Activated CD4-positive, alpha-beta T cell treated with anti-CD3 and anti-CD28 coated beads, Interleukin-2, amount 50 U/mL, for 16 hours (primary cell): ENCODE measurements around the gene FAM53A.
"Not testable (repeated sequence)": the region's sequence is repeated elsewhere in the genome, so short reads cannot be mapped to it uniquely, and the experiment has no call there.

Source experiments
- DNase-seq: peaks from one replicate; pipeline ENCODE4 v3.0.0-alpha.2; 2020

FAM53A gene

GRCh38 chr4:1684506-1685234, 557 bp upstream of the FAM53A start:
- DNase-seq: no peak

GRCh38 chr4:1683261-1683735, 815 bp downstream of the FAM53A start:
- DNase-seq: peak; percentile 7

GRCh38 chr4:1682860-1683259, 1.3 kb downstream of the FAM53A start:
- no peak for DNase-seq

GRCh38 chr4:1678244-1678643, 5.9 kb downstream of the FAM53A start:
- no peak for DNase-seq

GRCh38 chr4:1676605-1677525, 7.2 kb downstream of the FAM53A start:
- no peak for DNase-seq

- DNase-seq: no peak
Observed at GRCh38 chr4:1675802-1676137, 8.3 kb downstream of the FAM53A start.

GRCh38 chr4:1675136-1675801, 8.8 kb downstream of the FAM53A start:
- no peak for DNase-seq

- DNase-seq: no peak
Observed at GRCh38 chr4:1674682-1675081, 9.4 kb downstream of the FAM53A start.

GRCh38 chr4:1673671-1674070, 10.4 kb downstream of the FAM53A start:
- DNase-seq: no peak

GRCh38 chr4:1671011-1671410, 13.1 kb downstream of the FAM53A start:
- DNase-seq: not testable (repeated sequence)

GRCh38 chr4:1670279-1670678, 13.8 kb downstream of the FAM53A start:
- DNase-seq: no peak

- DNase-seq: no peak
Observed at GRCh38 chr4:1669850-1670249, 14.3 kb downstream of the FAM53A start.

GRCh38 chr4:1669270-1669669, 14.8 kb downstream of the FAM53A start:
- DNase-seq: no peak

- DNase-seq: no peak
Observed at GRCh38 chr4:1668488-1668840, 15.6 kb downstream of the FAM53A start.

GRCh38 chr4:1667273-1667672, 16.8 kb downstream of the FAM53A start:
- no peak for DNase-seq

GRCh38 chr4:1666391-1666790, 17.7 kb downstream of the FAM53A start:
- DNase-seq: no peak

- no peak for DNase-seq
Observed at GRCh38 chr4:1664141-1664540, 20.0 kb downstream of the FAM53A start.

- DNase-seq: no peak
Observed at GRCh38 chr4:1663549-1663948, 20.6 kb downstream of the FAM53A start.

GRCh38 chr4:1661695-1662094, 22.4 kb downstream of the FAM53A start:
- no peak for DNase-seq

- no peak for DNase-seq
Observed at GRCh38 chr4:1660948-1661677, 23.0 kb downstream of the FAM53A start.

- DNase-seq: no peak
Observed at GRCh38 chr4:1659104-1660043, 24.7 kb downstream of the FAM53A start.

- DNase-seq: no peak
Observed at GRCh38 chr4:1658581-1658980, 25.5 kb downstream of the FAM53A start.
